A549 (cell line): ENCODE data around the gene RANBP2.
"Not testable (repeated sequence)": the region's sequence is repeated elsewhere in the genome, so short reads cannot be mapped to it uniquely, and the experiment has no call there.

ENCODE experiments used
- CHD2 ChIP-seq: fragments of 150-350 bp; IDR thresholded peaks from 2 replicates; pipeline ENCODE4 v1.6.1; 2014; ENCODE audit warnings: low read length; ENCODE audit not compliant: partially characterized antibody
- E2F6 ChIP-seq: IDR thresholded peaks from 2 replicates; pipeline ENCODE4 v1.6.1; 2012; ENCODE audit warnings: low read depth, borderline replicate concordance
- KDM1A ChIP-seq: fragments of 200-600 bp; sonication (generic); IDR thresholded peaks from 2 replicates; pipeline ENCODE4 v1.6.1; 2016; ENCODE audit warnings: low read depth, mild to moderate bottlenecking
- MAFK ChIP-seq: fragments of 450-650 bp; IDR thresholded peaks from 2 replicates; pipeline ENCODE4 v1.6.1; 2014; ENCODE audit not compliant: partially characterized antibody
- NFE2L2 ChIP-seq: fragments of 150-350 bp; conservative IDR thresholded peaks from 2 replicates; pipeline ENCODE4 v1.6.1; 2014; ENCODE audit warnings: low read length
- POLR2A ChIP-seq: IDR thresholded peaks from 2 replicates; pipeline ENCODE4 v1.6.1; 2012; ENCODE audit warnings: mild to moderate bottlenecking, low read length
- SMC3 ChIP-seq: fragments of >200 bp; sonication (Bioruptor Twin); formaldehyde crosslinking; IDR thresholded peaks from 3 replicates; pipeline ENCODE4 v1.6.1; 2018; ENCODE audit warnings: inconsistent platforms
- SREBF2 ChIP-seq: fragments of 450-650 bp; IDR thresholded peaks from 2 replicates; pipeline ENCODE4 v1.6.1; 2014; ENCODE audit warnings: mild to moderate bottlenecking, moderate library complexity
- ZNF302 ChIP-seq: fragments of 250-450 bp; sonication (Bioruptor Pico); IDR thresholded peaks from 2 replicates; pipeline ENCODE4 v1.9.0; 2021; ENCODE audit warnings: inconsistent platforms, mild to moderate bottlenecking, moderate library complexity
- TF ChIP-seq, protein P1 (sequence below): fragments of >200 bp; sonication (Bioruptor Twin); formaldehyde crosslinking; IDR thresholded peaks from 3 replicates; pipeline ENCODE4 v1.5.1; 2016
- TF ChIP-seq, protein P2 (sequence below): fragments of 200-600 bp; sonication (generic); IDR thresholded peaks from 2 replicates; pipeline ENCODE4 v1.6.1; 2016; ENCODE audit warnings: antibody characterized with exemption, mild to moderate bottlenecking, moderate library complexity
- TF ChIP-seq, protein P3 (sequence below): IDR thresholded peaks from 2 replicates; pipeline ENCODE4 v1.6.1; 2012

DNA sequence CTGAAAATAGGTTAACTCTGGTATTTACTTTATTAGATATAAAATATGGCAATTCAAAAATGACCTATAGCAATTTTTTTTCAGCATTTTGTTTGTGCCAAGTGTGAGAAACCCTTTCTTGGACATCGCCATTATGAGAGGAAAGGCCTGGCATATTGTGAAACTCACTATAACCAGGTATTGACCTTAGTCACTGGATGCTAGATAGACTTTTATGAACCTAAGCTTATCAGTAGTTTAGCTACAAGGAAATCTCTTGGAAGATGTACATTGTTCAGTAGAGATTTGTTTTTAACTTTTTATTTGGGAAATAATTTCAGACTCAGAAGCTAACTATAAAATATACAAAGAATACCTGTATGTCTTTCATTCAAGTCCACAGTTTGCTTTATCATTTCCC, 42.8 kb upstream of the RANBP2 start:
- TF ChIP-seq, protein P1, sequence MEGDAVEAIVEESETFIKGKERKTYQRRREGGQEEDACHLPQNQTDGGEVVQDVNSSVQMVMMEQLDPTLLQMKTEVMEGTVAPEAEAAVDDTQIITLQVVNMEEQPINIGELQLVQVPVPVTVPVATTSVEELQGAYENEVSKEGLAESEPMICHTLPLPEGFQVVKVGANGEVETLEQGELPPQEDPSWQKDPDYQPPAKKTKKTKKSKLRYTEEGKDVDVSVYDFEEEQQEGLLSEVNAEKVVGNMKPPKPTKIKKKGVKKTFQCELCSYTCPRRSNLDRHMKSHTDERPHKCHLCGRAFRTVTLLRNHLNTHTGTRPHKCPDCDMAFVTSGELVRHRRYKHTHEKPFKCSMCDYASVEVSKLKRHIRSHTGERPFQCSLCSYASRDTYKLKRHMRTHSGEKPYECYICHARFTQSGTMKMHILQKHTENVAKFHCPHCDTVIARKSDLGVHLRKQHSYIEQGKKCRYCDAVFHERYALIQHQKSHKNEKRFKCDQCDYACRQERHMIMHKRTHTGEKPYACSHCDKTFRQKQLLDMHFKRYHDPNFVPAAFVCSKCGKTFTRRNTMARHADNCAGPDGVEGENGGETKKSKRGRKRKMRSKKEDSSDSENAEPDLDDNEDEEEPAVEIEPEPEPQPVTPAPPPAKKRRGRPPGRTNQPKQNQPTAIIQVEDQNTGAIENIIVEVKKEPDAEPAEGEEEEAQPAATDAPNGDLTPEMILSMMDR = not testable (repeated sequence)
- TF ChIP-seq POLR2A; E2F6; NFE2L2; CHD2; ZNF302 (CRISPR knock-in tag); KDM1A; MAFK; SREBF2; SMC3: not testable (repeated sequence)
- TF ChIP-seq, protein P2, sequence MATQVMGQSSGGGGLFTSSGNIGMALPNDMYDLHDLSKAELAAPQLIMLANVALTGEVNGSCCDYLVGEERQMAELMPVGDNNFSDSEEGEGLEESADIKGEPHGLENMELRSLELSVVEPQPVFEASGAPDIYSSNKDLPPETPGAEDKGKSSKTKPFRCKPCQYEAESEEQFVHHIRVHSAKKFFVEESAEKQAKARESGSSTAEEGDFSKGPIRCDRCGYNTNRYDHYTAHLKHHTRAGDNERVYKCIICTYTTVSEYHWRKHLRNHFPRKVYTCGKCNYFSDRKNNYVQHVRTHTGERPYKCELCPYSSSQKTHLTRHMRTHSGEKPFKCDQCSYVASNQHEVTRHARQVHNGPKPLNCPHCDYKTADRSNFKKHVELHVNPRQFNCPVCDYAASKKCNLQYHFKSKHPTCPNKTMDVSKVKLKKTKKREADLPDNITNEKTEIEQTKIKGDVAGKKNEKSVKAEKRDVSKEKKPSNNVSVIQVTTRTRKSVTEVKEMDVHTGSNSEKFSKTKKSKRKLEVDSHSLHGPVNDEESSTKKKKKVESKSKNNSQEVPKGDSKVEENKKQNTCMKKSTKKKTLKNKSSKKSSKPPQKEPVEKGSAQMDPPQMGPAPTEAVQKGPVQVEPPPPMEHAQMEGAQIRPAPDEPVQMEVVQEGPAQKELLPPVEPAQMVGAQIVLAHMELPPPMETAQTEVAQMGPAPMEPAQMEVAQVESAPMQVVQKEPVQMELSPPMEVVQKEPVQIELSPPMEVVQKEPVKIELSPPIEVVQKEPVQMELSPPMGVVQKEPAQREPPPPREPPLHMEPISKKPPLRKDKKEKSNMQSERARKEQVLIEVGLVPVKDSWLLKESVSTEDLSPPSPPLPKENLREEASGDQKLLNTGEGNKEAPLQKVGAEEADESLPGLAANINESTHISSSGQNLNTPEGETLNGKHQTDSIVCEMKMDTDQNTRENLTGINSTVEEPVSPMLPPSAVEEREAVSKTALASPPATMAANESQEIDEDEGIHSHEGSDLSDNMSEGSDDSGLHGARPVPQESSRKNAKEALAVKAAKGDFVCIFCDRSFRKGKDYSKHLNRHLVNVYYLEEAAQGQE = not testable (repeated sequence)
- TF ChIP-seq, protein P3, sequence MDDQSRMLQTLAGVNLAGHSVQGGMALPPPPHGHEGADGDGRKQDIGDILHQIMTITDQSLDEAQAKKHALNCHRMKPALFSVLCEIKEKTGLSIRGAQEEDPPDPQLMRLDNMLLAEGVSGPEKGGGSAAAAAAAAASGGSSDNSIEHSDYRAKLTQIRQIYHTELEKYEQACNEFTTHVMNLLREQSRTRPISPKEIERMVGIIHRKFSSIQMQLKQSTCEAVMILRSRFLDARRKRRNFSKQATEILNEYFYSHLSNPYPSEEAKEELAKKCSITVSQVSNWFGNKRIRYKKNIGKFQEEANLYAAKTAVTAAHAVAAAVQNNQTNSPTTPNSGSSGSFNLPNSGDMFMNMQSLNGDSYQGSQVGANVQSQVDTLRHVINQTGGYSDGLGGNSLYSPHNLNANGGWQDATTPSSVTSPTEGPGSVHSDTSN = not testable (repeated sequence)
